ENCODE measurements around the gene HOXD4.

DNA sequence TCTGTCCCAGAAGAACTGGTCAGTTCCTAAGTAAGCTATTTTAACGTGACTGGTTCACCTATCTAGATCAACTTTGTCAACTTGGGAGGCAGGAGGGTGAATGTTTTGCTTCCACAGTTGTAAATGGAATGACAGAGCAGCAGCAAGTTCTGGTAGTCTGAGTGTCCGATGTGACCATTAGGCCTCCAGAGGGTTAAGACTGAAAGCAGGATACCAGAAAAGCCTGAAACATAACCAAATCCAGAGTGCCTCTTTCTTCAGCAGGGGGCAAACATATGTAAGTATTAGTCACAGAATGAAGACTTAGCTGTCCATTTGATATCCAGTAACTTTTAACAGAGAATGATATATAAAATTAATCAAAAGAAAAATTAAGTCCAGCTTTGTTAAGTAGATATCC, 14.9 kb downstream of the HOXD4 start:
- TF ChIP-seq, protein P1, sequence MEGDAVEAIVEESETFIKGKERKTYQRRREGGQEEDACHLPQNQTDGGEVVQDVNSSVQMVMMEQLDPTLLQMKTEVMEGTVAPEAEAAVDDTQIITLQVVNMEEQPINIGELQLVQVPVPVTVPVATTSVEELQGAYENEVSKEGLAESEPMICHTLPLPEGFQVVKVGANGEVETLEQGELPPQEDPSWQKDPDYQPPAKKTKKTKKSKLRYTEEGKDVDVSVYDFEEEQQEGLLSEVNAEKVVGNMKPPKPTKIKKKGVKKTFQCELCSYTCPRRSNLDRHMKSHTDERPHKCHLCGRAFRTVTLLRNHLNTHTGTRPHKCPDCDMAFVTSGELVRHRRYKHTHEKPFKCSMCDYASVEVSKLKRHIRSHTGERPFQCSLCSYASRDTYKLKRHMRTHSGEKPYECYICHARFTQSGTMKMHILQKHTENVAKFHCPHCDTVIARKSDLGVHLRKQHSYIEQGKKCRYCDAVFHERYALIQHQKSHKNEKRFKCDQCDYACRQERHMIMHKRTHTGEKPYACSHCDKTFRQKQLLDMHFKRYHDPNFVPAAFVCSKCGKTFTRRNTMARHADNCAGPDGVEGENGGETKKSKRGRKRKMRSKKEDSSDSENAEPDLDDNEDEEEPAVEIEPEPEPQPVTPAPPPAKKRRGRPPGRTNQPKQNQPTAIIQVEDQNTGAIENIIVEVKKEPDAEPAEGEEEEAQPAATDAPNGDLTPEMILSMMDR (IDR thresholded peaks at IDR 0.05 in 2 of 3, conservative IDR thresholded peaks at IDR 0.05 in 1 of 3; ENCODE audit: borderline replicate concordance in 1 of 3, insufficient read depth in 1 of 3, low read depth in 2 of 3, low read length in 2 of 3): no peak
- no peak for TF ChIP-seq RAD21 (IDR thresholded peaks at IDR 0.05; ENCODE audit: low read depth)
